Psoas muscle (tissue), 8 donors: ENCODE data around the gene PFKP. TPM values are rescaled to one million over a fixed set of nuclear protein-coding genes. Genes with fewer than 3 reads are reported as not detected.

ENCODE experiments used
- ATAC-seq, 4 donors: fragments of 200-7000 bp; cut with Tn5 transposase; one replicate each; pipeline ENCODE4 v1.9.1; 2020; ENCODE audit warnings: moderate library complexity in 3 of 4, mild to moderate bottlenecking in 2 of 4
- DNase-seq, 2 donors: peaks; one replicate each; pipeline ENCODE4 v3.0.0-alpha.2; 2020
- H3K27ac ChIP-seq: fragments of 200-600 bp; one replicate; pipeline ENCODE4 v1.8.0; 2022
- H3K27me3 ChIP-seq, 3 donors: fragments of 200-600 bp in 1 of 3; one replicate each; pipeline versions ENCODE4 v1.6.1 to v1.8.0; 2013 to 2022; ENCODE audit warnings: low read length in 2 of 3, mild to moderate bottlenecking in 2 of 3, moderate library complexity in 1 of 3; ENCODE audit not compliant: insufficient read depth in 3 of 3
- H3K36me3 ChIP-seq, 2 donors: fragments of 200-600 bp in 1 of 2; one replicate each; pipeline versions ENCODE4 v1.6.1 to v1.8.0; 2013 to 2022; ENCODE audit warnings: low read depth in 1 of 2, mild to moderate bottlenecking in 1 of 2, moderate library complexity in 1 of 2; ENCODE audit not compliant: insufficient read depth in 1 of 2
- H3K4me1 ChIP-seq: fragments of 200-600 bp; one replicate; pipeline ENCODE4 v1.8.0; 2022
- H3K4me3 ChIP-seq: fragments of 200-600 bp; one replicate; pipeline ENCODE4 v1.8.0; 2022; ENCODE audit warnings: mild to moderate bottlenecking
- H3K9me3 ChIP-seq: fragments of 200-600 bp; one replicate; pipeline ENCODE4 v1.8.0; 2022
- CTCF ChIP-seq: fragments of 200-600 bp; IDR thresholded peaks from one replicate; pipeline ENCODE4 v1.8.0; 2022; ENCODE audit warnings: antibody characterized with exemption
- WGBS, 3 donors: extraction: QIAGEN DNeasy Blood & Tissue Kit; methylation state at CpG; one replicate each; pipeline versions ENCODE4 v1.1.6 to v1.1.7; 2013; 5-methylcytosine and 5-hydroxymethylcytosine counted together
- intact Hi-C, 2 donors: fragments of 100-400 bp; cut with DNase I; formaldehyde crosslinking; loops; one replicate each; pipeline versions ENCODE4 v1.11.0 to v1.14.2; 2022
- polyA plus RNA-seq, 3 donors: library from polyadenylated mRNA; stranded (reverse); fragments of 200-250 nt; gene quantifications; one replicate each; pipeline ENCODE4 v1.2.3, GENCODE V29; 2013
- total RNA-seq, 4 donors: library from RNA; stranded (reverse); fragmentation: NEBNext Ultra II Directional in 2 of 4; extraction: Animal tissue kit (Norgen Biotek cat#: 25700) in 2 of 4; gene quantifications; one replicate each; pipeline versions ENCODE4 v1.2.1 to v1.2.4, GENCODE V29; 2021 to 2023
- donor health status: healthy with polysubstance abuse.
- donor health status: DM: no; HTN: no; CAD: no; lungs with moderate emphysema.
- donor health status: Bipolar disorder and iron deficiency.
- donor health status: healthy.
- donor health status: DM: yes; HTN: yes; CAD: no.
- donor health status: DM: no; HTN: no; CAD: no.
- donor health status: DM: no; HTN: no; CAD: no.
- donor health status: DM: yes; HTN: yes; CAD: no.

The PFKP gene
- total and polyA plus RNA-seq, 7 donors = 12.2 to 104 (median 33.4) TPM

- no peaks in the 10 kb centered on the region for H3K9me3 ChIP-seq
- peak overlapping the region; percentile 88 for H3K27ac ChIP-seq
- DNase-seq (no peak), ATAC-seq (no peak)
- no peaks in the 10 kb centered on the region for H3K27me3 ChIP-seq
- intact Hi-C loops = loop anchor here in 1 of 2 donors (2.0 kb wide), 1 partner anchor 30 kb away; no protein-coding TSS in a partner anchor
- peaks cover 0 to 12% of the 10 kb centered on the region in 2 donors for H3K36me3 ChIP-seq
- peaks cover 32% of the 10 kb centered on the region for H3K4me1 ChIP-seq
- TF ChIP-seq CTCF = no peak
- H3K4me3 ChIP-seq = peak overlapping the region; percentile 50
- WGBS, 3 donors = 38 to 48% (median 38%) methylated on average over 4 to 5 of the region's 5 CpGs
Observed at GRCh38 chr10:3106928-3107425, 39.6 kb downstream of the PFKP start.

GRCh38 chr10:3107426-3107961, 40.1 kb downstream of the PFKP start:
- no peaks in the 10 kb centered on the region for H3K27me3 ChIP-seq
- peak overlapping the region; percentile 50 for H3K4me3 ChIP-seq
- ATAC-seq (peak; percentile 86 to 87 (median 86)), DNase-seq (peak; percentile 93 to 95)
- H3K9me3 ChIP-seq = no peaks in the 10 kb centered on the region
- peaks cover 0 to 17% of the 10 kb centered on the region in 2 donors for H3K36me3 ChIP-seq
- peaks cover 36% of the 10 kb centered on the region for H3K4me1 ChIP-seq
- 21 to 25% (median 25%) methylated on average over 22 of the region's 22 CpGs for WGBS, 3 donors
- no peak for TF ChIP-seq CTCF
- peak overlapping the region; percentile 88 for H3K27ac ChIP-seq
- intact Hi-C loops = loop anchor here in 1 of 2 donors (2.0 kb wide), 1 partner anchor 29 kb away; no protein-coding TSS in a partner anchor

GRCh38 chr10:3108033-3108432, 40.7 kb downstream of the PFKP start:
- Histone ChIP-seq H3K36me3 (peaks cover 0 to 20% of the 10 kb centered on the region in 2 donors), H3K27ac (peak overlapping the region; percentile 88), H3K4me1 (peaks cover 36% of the 10 kb centered on the region), H3K4me3 (peak overlapping the region; percentile 26), H3K27me3 (no peaks in the 10 kb centered on the region), H3K9me3 (no peaks in the 10 kb centered on the region)
- DNase-seq (no peak), ATAC-seq (no peak)
- intact Hi-C loops = no loop called here
- WGBS, 3 donors = 35 to 58% (median 49%) methylated on average over 8 of the region's 8 CpGs
- no peak for TF ChIP-seq CTCF

GRCh38 chr10:3108575-3109105, 41.3 kb downstream of the PFKP start:
- peak overlapping the region; percentile 88 for H3K27ac ChIP-seq
- whole genome bisulfite sequencing, 3 donors = 85 to 92% (median 87%) methylated on average over 21 of the region's 21 CpGs

More at GRCh38 chr10:3108575-3109105, 41.3 kb downstream of the PFKP start:
- no peaks in the 10 kb centered on the region for H3K27me3 ChIP-seq
- H3K4me3 ChIP-seq = peak overlapping the region; percentile 26
- H3K4me1 ChIP-seq = peaks cover 36% of the 10 kb centered on the region
- H3K36me3 ChIP-seq = peaks cover 0 to 27% of the 10 kb centered on the region in 2 donors
- intact Hi-C loops = no loop called here
- ATAC-seq = no peak
- no peaks in the 10 kb centered on the region for H3K9me3 ChIP-seq
- DNase-seq = no peak
- no peak for TF ChIP-seq CTCF
